NCI-H1417 (cell line): Measurements from ENCODE around the gene PC.
"Not testable (repeated sequence)": the region's sequence is repeated elsewhere in the genome, so short reads cannot be mapped to it uniquely, and the experiment has no call there.

Source experiments
- DNase-seq, 3 experiments: peaks; one replicate each; lab custom pipeline; 2025; lab: John Stamatoyannopoulos, UW

Gene PC

DNA sequence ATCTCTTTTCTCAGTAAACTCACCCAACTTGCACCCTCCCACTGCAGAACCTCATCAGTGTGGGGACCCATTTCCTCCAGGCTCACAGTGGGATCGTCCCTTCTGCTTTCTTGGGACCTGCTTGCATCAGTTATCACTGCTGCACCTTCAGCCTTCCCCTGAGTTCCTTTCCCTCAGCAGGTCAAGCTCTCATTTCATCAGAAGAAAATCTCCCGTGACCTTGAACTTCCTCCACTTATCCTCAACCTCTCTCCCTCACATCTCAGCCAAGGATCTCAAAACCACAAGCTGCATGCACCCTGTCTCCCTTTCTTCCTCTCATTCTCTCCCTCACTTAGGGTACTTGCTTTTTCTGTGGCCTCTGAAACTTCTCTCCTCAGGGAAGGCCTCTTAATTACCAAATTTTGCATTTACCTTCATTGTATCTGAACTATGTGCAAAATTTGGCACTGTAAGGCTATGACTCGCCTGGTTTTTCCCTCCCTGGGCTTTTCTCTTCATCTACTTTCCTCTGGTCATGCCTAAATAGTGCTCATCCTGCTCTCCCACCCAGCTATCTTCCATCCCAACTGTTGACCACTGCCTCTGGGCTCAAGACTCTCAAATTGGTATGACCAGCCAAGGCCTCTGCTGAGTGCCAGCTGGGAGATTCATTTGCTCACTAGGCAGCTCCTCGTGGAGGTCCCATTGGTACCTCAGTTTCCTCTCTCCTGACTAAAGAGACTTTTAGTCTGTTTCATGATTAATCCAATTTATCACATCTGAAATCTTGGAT is 117.7 kb downstream of the PC start:
- no peak for DNase-seq

DNA sequence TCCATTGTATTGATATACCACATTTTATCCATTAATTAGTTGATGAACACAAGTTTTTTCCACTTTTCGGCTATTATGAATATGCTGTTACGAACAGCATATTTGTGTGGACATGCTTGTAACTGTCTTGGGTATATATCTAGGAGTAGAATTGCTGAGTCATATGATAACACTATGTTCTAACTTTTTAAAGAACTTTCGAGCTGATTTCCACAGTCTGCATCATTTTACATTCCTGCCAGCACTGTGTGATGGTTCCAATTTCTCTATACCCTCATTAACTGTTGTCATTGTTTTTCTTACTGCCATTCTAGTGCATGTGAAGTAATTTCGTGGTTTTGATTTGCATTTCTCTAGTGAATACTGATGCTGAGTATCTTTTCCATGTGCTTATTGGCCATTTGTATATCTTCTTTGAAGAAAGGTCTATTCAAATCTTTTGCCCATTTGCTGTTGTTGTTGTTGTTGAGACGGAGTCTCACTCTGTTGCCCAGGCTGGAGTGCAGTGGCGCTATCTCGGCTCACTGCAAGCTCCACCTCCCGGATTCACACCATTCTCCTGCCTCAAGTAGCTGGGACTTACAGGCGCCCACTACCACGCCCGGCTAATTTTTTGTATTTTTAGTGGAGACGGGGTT is 122.3 kb downstream of the PC start:
- no peak for DNase-seq

DNA sequence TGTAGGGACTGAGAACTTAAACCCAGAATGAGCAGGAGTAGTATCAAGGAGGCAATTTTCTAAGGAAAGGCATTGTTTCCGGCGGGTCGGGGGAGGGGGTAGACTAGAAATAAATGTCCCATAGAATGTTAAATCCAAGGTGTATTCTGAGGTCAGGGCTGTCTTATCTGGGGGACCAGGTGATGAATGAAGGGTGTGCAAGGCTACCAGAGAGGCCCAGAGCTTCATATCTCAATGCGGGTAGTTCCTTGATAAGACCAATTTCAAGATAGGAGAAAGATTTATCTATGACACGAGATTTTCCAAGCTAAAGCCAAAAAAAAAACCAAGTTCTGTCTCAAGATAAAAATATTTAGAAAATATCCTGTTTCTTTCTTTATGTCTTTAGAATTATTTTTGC is 123.2 kb downstream of the PC start:
- no peak for DNase-seq

DNA sequence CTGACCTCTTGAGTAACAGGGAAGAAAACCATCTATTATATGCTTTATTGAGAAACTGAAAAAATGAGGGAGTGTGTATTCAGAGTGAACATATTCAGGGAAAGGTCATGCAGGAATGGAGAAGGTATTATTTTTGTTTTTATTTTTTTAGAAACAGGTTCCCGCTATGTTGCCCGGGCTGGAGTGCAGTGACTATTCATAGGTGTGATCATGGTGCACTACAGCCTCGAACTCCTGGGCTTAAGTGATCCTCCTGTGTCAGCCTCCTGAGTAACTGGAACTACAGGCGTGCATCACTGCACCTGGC is 123.7 kb downstream of the PC start:
- DNase-seq = no peak

DNA sequence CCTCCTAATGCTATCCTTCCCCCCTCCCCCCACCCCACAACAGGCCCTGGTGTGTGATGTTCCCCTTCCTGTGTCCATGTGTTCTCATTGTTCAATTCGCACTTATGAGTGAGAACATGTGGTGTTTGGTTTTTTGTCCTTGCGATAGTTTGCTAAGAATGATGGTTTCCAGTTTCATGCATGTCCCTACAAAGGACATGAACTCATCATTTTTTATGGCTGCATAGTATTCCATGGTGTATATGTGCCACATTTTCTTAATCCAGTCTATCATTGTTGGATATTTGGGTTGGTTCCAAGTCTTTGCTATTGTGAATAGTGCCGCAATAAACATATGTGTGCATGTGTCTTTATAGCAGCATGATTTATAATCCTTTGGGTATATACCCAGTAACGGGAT is 133.6 kb downstream of the PC start:
- not testable (repeated sequence) for DNase-seq

DNA sequence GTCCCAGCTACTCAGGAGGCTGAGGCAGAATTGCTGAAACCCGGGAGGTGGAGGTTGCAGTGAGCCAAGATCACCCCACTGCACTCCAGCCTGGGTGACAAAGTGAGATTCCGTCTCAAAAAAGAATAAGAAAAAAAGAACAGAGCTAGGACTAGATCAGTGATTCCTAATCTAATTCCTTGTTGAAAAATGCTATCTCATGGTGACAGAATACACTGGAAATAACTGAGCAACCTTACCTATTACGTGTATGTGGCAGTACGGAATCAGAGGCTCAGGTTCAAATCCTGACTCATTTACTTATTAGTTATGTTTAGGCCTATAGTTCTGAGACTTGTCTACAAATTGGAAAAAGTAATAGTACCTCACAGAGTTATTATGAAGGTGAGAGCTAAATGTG is 134.5 kb downstream of the PC start:
- no peak for DNase-seq

DNA sequence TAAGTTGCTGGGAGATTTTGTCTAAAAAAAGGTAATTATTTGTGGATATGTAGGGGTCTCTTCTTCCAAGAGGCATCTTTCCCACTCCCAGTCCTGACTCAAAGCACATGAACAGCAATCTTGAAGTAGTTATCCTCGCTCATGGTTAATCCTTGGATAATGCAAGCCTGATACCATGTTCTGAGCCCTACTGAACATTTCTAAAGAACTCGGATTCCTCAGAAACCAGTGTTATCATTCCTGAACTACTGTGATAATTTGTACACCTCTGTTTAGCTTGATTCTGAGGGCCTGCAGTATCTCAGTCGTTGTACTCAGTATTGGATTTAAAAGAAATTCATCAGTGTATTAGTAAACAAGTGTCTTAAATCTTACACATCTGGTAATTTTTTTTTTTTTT is 137.3 kb downstream of the PC start:
- DNase-seq = no peak

DNA sequence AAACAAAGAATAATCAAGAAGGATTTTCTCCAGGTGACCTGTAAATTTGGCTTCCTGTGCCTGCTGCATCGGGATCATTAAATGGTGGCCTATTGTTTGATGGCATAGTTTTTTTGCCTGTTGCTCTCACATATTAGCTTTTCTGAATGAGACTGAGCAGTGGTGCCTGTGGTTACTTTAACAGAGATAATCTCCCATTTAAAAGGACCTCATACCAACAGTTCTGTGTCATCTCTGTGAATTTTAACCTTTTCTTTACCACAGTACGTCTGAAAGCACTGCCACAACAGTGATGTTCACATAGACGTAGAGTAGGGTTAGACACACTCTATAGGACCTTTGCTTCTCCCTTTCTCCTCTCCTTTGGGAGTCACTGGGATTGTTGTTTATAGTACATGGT is 137.8 kb downstream of the PC start:
- DNase-seq = no peak

DNA sequence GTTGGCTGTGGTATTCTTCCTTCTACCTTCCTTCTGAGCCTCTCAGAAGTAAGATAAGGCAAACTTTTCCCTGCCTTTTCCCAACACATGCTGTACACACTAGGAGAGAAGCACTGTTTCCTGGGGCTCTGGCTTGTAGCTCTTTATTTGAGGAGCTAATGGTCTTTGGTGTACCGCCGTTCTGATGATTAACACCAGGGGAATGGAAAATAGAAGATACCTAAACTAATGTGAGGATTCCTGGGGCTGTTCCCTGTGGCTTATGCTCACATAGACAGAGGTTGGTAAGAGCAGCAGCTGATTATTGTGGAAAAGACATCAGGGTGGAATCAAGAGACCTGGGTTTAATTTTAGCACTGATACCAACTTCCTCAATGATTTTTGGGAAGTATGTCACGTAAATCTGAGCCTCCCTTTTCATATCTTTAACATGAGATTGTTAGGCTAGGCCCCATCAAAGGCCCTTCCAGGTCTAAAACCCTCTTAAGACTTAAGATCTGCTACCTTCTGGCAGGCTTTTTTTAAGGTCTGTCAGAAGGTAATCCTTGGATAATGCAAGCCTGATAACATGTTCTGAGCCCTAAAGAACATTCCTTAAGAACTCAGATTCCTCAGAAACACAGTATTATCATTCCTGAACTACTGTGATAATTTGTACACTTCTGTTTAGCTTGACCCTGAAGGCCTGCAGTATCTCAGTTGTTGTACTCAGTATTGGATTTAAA is 139.8 kb downstream of the PC start:
- DNase-seq = no peak

DNA sequence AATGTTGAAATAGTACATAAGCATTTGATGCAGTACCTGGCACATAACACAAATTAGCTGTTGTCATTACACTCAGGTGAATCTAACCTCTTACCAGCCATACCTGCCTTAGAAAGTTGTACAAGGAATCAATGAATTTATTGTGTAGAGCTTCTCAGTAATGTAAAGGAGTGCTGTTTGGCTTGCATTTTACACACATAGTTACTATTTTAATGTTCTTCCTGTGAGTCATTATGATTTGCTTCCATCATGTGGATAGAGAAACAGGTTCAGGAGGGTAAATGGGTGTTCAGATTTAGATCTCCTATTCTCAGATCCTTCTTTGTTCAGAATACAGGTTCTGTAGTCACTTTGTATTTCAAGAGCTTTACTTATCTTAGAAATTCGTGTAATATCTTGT is 142.5 kb downstream of the PC start:
- DNase-seq = no peak

DNA sequence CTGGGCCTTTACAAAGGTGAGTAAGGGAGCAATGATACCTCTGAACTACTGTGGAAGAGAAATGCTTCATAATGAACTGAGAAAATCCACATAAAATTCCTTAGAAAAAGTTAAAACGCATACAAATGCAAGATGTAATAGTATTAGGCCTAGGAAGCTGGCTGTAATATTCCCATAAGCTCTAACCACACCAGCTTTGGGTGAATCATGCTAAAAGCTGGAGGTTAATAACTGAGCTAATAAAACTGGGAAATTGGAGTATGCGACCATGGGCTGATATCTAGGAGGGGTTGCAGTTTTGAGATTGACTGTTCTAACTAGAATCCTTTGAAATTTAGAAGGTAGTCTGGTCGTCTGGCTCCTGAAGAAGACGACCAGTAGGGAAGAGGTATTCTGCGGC is 143.5 kb downstream of the PC start:
- no peak for DNase-seq

DNA sequence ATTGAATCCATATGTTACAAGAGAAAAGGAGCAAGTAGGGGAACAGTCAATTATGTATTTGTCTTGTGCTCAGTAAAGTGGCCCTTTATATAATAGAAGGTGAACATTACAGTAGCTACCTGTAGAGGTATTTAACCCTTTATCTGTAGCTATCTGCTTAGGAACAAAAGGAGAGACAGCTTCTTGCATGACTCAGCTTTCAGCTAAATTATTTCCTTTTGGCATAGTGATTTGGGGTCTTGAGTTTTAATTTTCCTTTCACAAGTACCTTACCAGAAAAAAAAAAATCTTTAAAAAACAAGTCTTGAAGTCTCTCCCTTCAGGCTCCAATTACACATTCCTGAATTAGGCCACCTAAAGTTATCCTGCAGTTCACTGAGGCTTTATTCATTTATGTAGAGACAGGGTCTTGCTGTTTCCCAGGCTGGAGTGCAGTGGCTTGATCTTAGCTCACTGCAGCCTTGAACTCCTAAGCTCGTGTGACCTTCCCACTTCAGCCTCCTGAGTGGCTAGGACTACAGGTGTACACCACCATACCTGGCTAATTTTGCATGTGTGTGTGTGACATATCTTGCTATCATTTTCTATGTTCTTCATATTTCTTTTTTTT is 147.5 kb downstream of the PC start:
- DNase-seq = no peak

DNA sequence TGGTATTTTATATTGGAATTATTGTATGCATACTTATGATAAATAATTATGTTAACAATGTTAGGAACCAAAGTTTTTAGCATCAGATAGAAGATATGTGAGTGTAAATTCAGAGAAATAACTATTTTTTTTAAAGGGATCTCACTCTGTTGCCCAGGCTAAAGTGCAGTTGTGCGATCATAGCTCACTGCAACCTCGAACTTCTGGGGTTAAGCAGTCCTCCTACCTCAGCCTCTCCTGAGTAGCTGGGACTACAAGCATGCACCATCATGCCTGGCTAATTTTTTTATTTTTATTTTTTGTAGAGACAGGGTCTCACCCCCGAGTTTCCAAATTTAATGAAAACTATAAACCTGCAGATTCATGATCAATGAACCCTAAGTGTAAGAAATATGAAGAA is 148.6 kb downstream of the PC start:
- DNase-seq = no peak

DNA sequence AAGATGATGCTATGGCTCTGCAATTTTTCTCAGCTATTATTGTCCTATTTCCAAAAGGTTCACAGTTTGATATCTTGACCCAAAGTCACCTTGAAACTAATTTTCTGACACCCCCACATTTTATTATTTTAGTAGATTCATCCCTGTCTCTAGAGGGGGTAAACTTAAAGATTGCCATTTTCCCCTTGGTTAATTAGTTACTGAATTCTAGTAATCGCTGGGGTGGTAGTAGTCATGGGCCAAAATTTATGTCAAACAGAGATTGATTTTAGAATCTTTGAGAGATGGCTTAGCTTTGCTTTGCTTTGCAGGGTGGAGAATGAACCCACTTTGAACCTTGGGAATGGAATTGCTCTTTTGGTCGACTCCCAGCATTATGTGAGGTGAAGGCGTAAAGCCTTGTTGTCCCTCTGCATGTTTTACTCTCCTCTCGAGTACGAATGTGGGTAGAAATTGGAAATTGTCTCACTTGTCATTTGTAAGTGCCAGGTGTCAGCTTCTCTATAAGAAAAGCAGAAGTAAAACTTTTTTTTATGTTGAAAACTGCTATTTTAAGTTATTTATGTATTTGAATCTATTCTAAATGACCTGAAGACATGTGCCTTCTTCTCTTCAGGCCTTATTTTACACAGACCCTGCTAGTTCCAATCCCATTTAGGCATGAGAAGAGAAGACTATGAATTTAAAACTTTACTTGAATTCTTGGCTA is 157.3 kb downstream of the PC start:
- no peak for DNase-seq

DNA sequence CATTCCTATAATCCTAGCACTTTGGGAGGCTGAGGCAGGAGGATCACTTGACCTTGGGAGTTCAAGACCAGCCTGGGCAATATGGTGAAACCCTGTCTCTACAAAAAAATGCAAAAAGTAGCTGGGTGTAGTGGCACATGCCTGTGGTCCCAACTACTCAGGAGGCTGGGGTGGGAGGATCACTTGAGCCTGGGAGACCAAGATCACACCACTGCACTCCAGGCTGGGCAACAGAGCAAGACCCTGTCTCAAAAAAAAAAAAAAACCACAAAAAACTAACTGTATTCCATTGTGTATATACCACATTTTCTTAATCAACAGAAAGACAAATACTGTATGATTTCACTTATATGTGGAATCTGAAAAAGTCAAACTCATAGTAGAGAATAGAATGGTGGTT is 158.4 kb downstream of the PC start:
- not testable (repeated sequence) for DNase-seq
